H9 (cell line): Measurements from ENCODE around the gene CHL1. TPM values are rescaled to one million over a fixed set of nuclear protein-coding genes. Genes with fewer than 3 reads are reported as not detected.

ENCODE experiments used
- DNase-seq: peaks from one replicate; pipeline ENCODE4 v3.0.0-alpha.2; 2017
- H2AFZ ChIP-seq: one replicate; pipeline ENCODE4 v1.6.1; 2013; ENCODE audit warnings: mild to moderate bottlenecking, low read length, control low read depth, moderate library complexity
- H2AK5ac ChIP-seq: 2 replicates; pipeline ENCODE4 v1.6.1; 2013; ENCODE audit warnings: low read length, control low read depth, mixed read lengths; ENCODE audit not compliant: insufficient read length
- H2BK120ac ChIP-seq: one replicate; pipeline ENCODE4 v1.6.1; 2013; ENCODE audit warnings: low read depth, mild to moderate bottlenecking, low read length, control low read depth, inconsistent platforms; ENCODE audit not compliant: poor library complexity, severe bottlenecking
- H2BK12ac ChIP-seq: 2 replicates; pipeline ENCODE4 v1.6.1; 2013; ENCODE audit warnings: low read length, control low read depth, mixed read lengths, low read depth; ENCODE audit not compliant: insufficient read length
- H2BK15ac ChIP-seq: 2 replicates; pipeline ENCODE4 v1.6.1; 2013; ENCODE audit warnings: low read depth, low read length, control low read depth
- H2BK20ac ChIP-seq: one replicate; pipeline ENCODE4 v1.6.1; 2013; ENCODE audit warnings: low read depth, mild to moderate bottlenecking, low read length, control low read depth, inconsistent platforms; ENCODE audit not compliant: poor library complexity, severe bottlenecking
- H2BK5ac ChIP-seq: 2 replicates; pipeline ENCODE4 v1.6.1; 2013; ENCODE audit warnings: low read length, control low read depth, mixed read lengths; ENCODE audit not compliant: insufficient read length
- H3K14ac ChIP-seq: 2 replicates; pipeline ENCODE4 v1.6.1; 2013; ENCODE audit warnings: low read length, control low read depth; ENCODE audit not compliant: insufficient read depth
- H3K18ac ChIP-seq: 2 replicates; pipeline ENCODE4 v1.6.1; 2013; ENCODE audit warnings: low read depth, mild to moderate bottlenecking, mixed read lengths, low read length, control low read depth; ENCODE audit not compliant: insufficient read length
- H3K23ac ChIP-seq: 2 replicates; pipeline ENCODE4 v1.6.1; 2013; ENCODE audit warnings: low read length, control low read depth, mixed read lengths, low read depth; ENCODE audit not compliant: insufficient read length
- H3K23me2 ChIP-seq: 2 replicates; pipeline ENCODE4 v1.6.1; 2013; ENCODE audit warnings: low read depth, mild to moderate bottlenecking, mixed read lengths, low read length, control low read depth; ENCODE audit not compliant: insufficient read length, poor library complexity, severe bottlenecking
- H3K27ac ChIP-seq: 2 replicates; pipeline ENCODE4 v1.5.1; 2013; ENCODE audit warnings: low read length, control low read depth, mixed read lengths, low read depth; ENCODE audit not compliant: insufficient read length
- H3K27me3 ChIP-seq: 2 replicates; pipeline ENCODE4 v1.6.1; 2013; ENCODE audit warnings: low read length, control low read depth, inconsistent platforms; ENCODE audit not compliant: insufficient read depth
- H3K4ac ChIP-seq: 2 replicates; pipeline ENCODE4 v1.6.1; 2013; ENCODE audit warnings: low read depth, mild to moderate bottlenecking, control low read depth, inconsistent platforms, low read length, moderate library complexity
- H3K4me1 ChIP-seq: 2 replicates; pipeline ENCODE4 v1.6.1; 2013; ENCODE audit warnings: low read length, control low read depth, inconsistent platforms; ENCODE audit not compliant: insufficient read depth
- H3K4me2 ChIP-seq: 2 replicates; pipeline ENCODE4 v1.6.1; 2013; ENCODE audit warnings: low read length, control low read depth, mixed read lengths; ENCODE audit not compliant: insufficient read length, insufficient read depth
- H3K56ac ChIP-seq: 2 replicates; pipeline ENCODE4 v1.6.1; 2013; ENCODE audit warnings: low read depth, mild to moderate bottlenecking, mixed read lengths, low read length, control low read depth; ENCODE audit not compliant: insufficient read length
- H3K79me1 ChIP-seq: 2 replicates; pipeline ENCODE4 v1.6.1; 2013; ENCODE audit warnings: low read depth, mild to moderate bottlenecking, moderate library complexity, low read length, control low read depth, inconsistent platforms; ENCODE audit not compliant: insufficient read depth, poor library complexity, severe bottlenecking
- H3K79me2 ChIP-seq: 2 replicates; pipeline ENCODE4 v1.6.1; 2013; ENCODE audit warnings: low read length, control low read depth, inconsistent platforms; ENCODE audit not compliant: insufficient read depth
- H3K9ac ChIP-seq: 2 replicates; pipeline ENCODE4 v1.6.1; 2013; ENCODE audit warnings: low read length, control low read depth, mixed read lengths; ENCODE audit not compliant: insufficient read length; ENCODE audit errors: extremely low read depth
- H3K9me3 ChIP-seq: one replicate; pipeline ENCODE4 v1.6.1; 2013; ENCODE audit warnings: low read depth, low read length, inconsistent platforms; ENCODE audit not compliant: control insufficient read depth
- H3T11ph ChIP-seq: one replicate; pipeline ENCODE4 v1.6.1; 2013; ENCODE audit warnings: mild to moderate bottlenecking, low read length, control low read depth, inconsistent platforms
- H4K20me1 ChIP-seq: one replicate; pipeline ENCODE4 v1.6.1; 2013; ENCODE audit not compliant: control insufficient read depth, insufficient read length, insufficient read depth
- H4K5ac ChIP-seq: 2 replicates; pipeline ENCODE4 v1.6.1; 2013; ENCODE audit warnings: low read depth, mild to moderate bottlenecking, mixed read lengths, low read length, control low read depth; ENCODE audit not compliant: insufficient read length
- H4K8ac ChIP-seq: replicated peaks from 2 replicates; pipeline ENCODE4 v1.6.1; 2013; ENCODE audit warnings: low read length, control low read depth, mixed read lengths, low read depth; ENCODE audit not compliant: insufficient read length
- H4K91ac ChIP-seq: 2 replicates; pipeline ENCODE4 v1.6.1; 2013; ENCODE audit warnings: low read depth, mild to moderate bottlenecking, moderate library complexity, mixed read lengths, low read length, control low read depth; ENCODE audit not compliant: insufficient read length
- H3K27ac Mint-ChIP-seq, 3 experiments: 2 replicates in 2 of 3; 3 replicates in 1 of 3; pipeline ENCODE4 v1.8.0; 2020 to 2021; ENCODE audit warnings: mixed read lengths in 3 of 3, mild to moderate bottlenecking in 1 of 3, moderate library complexity in 1 of 3
- H3K27me3 Mint-ChIP-seq: 2 replicates; pipeline ENCODE4 v1.8.0; 2021; ENCODE audit warnings: low read depth, mild to moderate bottlenecking, moderate library complexity, mixed read lengths
- H3K36me3 Mint-ChIP-seq, 3 experiments: 2 replicates in 2 of 3; 3 replicates in 1 of 3; pipeline ENCODE4 v1.8.0; 2020 to 2021; ENCODE audit warnings: low read depth in 3 of 3, mixed read lengths in 3 of 3; ENCODE audit not compliant: insufficient read depth in 1 of 3
- H3K4me1 Mint-ChIP-seq, 2 experiments: 2 replicates each; pipeline ENCODE4 v1.8.0; 2020; ENCODE audit warnings: mixed read lengths in 2 of 2
- H3K4me3 Mint-ChIP-seq, 2 experiments: 2 replicates in 1 of 2; 3 replicates in 1 of 2; pipeline ENCODE4 v1.8.0; 2020 to 2021; ENCODE audit warnings: mild to moderate bottlenecking in 2 of 2, mixed read lengths in 2 of 2, moderate library complexity in 1 of 2
- H3K9me3 Mint-ChIP-seq, 2 experiments: 2 replicates in 1 of 2; 3 replicates in 1 of 2; pipeline ENCODE4 v1.8.0; 2020; ENCODE audit warnings: mild to moderate bottlenecking in 2 of 2, mixed read lengths in 2 of 2, moderate library complexity in 1 of 2
- WGBS: extraction: QIAGEN DNeasy Blood & Tissue Kit; methylation state at CpG from one replicate; pipeline ENCODE4 v1.1.7; 2013; ENCODE audit warnings: missing lambda C conversion rate, low lambda C conversion rate, mixed read lengths; ENCODE audit not compliant: insufficient read length; ENCODE audit errors: extremely low coverage; 5-methylcytosine and 5-hydroxymethylcytosine counted together
- total RNA-seq: library from RNA; stranded (reverse); gene quantifications from 2 replicates; pipeline ENCODE4 v1.2.1, GENCODE V29; 2021
- TF ChIP-seq, protein P1 (sequence below): fragments of 200-600 bp; sonication (generic); conservative IDR thresholded peaks from 3 replicates; pipeline ENCODE4 v1.8.0; 2021; ENCODE audit warnings: antibody characterized with exemption, mild to moderate bottlenecking

Gene CHL1
- total RNA-seq, 1 experiment from 2014 or later, result not detected

- Histone ChIP-seq H2BK15ac (no peak overlapping the region), H3K23ac (no peak overlapping the region), H3K18ac (no peak overlapping the region), H3K27ac (no peak overlapping the region), H2BK20ac (no peak overlapping the region), H2BK5ac (no peak overlapping the region), H3T11ph (no peak overlapping the region), H2AK5ac (no peak overlapping the region), H3K56ac (no peak overlapping the region), H3K9me3 (no peaks in the 10 kb centered on the region), H2BK12ac (no peak overlapping the region), H3K79me1 (no peaks in the 10 kb centered on the region), H4K5ac (no peak overlapping the region), H2AFZ (no peak overlapping the region), H3K79me2 (no peaks in the 10 kb centered on the region), H3K4me1 (no peaks in the 10 kb centered on the region), H4K91ac (no peak overlapping the region), H3K27me3 (no peaks in the 10 kb centered on the region), H3K4me2 (no peak overlapping the region), H4K8ac (no peak overlapping the region), H3K9ac (no peak overlapping the region), H3K23me2 (no peaks in the 10 kb centered on the region), H4K20me1 (no peaks in the 10 kb centered on the region), H2BK120ac (no peak overlapping the region), H3K4ac (no peak overlapping the region), H3K14ac (no peak overlapping the region)
- Mint-ChIP-seq H3K27me3 (no peaks in the 10 kb centered on the region; the same call in none of the 2 replicates), H3K9me3 (no peaks in the 10 kb centered on the region), H3K27ac (no peak overlapping the region), H3K4me1 (no peaks in the 10 kb centered on the region), H3K4me3 (no peak overlapping the region), H3K36me3 (no peaks in the 10 kb centered on the region)
- DNase-seq, result no peak
- WGBS, result no CpG with 5 or more reads among the region's 3 CpGs
- TF ChIP-seq, protein P1, sequence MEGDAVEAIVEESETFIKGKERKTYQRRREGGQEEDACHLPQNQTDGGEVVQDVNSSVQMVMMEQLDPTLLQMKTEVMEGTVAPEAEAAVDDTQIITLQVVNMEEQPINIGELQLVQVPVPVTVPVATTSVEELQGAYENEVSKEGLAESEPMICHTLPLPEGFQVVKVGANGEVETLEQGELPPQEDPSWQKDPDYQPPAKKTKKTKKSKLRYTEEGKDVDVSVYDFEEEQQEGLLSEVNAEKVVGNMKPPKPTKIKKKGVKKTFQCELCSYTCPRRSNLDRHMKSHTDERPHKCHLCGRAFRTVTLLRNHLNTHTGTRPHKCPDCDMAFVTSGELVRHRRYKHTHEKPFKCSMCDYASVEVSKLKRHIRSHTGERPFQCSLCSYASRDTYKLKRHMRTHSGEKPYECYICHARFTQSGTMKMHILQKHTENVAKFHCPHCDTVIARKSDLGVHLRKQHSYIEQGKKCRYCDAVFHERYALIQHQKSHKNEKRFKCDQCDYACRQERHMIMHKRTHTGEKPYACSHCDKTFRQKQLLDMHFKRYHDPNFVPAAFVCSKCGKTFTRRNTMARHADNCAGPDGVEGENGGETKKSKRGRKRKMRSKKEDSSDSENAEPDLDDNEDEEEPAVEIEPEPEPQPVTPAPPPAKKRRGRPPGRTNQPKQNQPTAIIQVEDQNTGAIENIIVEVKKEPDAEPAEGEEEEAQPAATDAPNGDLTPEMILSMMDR, result no peak
Measured at GRCh38 chr3:312160-312733, 115.7 kb downstream of the CHL1 start.
